Left lung (tissue), 10 donors: ENCODE measurements around the gene CPEB4. TPM values are rescaled to one million over a fixed set of nuclear protein-coding genes. Genes with fewer than 3 reads are reported as not detected.

ENCODE experiments used
- ATAC-seq: fragments of 200-7000 bp; cut with Tn5 transposase; one replicate; pipeline ENCODE4 v1.9.1; 2020; ENCODE audit warnings: moderate library complexity
- DNase-seq, 4 donors: peaks; one replicate each; pipeline ENCODE4 v3.0.0-alpha.2; 2013 to 2020
- H3K27ac ChIP-seq, 2 donors: fragments of 200-600 bp; sonication (generic) in 1 of 2; one replicate each; pipeline versions ENCODE4 v1.5.0 to v1.8.0; 2020 to 2021
- H3K27me3 ChIP-seq, 2 donors: fragments of 200-600 bp; sonication (generic) in 1 of 2; one replicate each; pipeline versions ENCODE4 v1.5.0 to v1.8.0; 2020 to 2021
- H3K36me3 ChIP-seq, 2 donors: fragments of 200-600 bp; sonication (generic) in 1 of 2; one replicate each; pipeline versions ENCODE4 v1.5.0 to v1.8.0; 2020 to 2021
- H3K4me1 ChIP-seq, 2 donors: fragments of 200-600 bp; one replicate each; pipeline ENCODE4 v1.8.0; 2021
- H3K4me3 ChIP-seq, 2 donors: fragments of 200-600 bp; sonication (generic) in 1 of 2; one replicate each; pipeline versions ENCODE4 v1.5.0 to v1.8.0; 2020 to 2021; ENCODE audit warnings: mild to moderate bottlenecking in 1 of 2
- H3K9me3 ChIP-seq, 2 donors: fragments of 200-600 bp; sonication (generic) in 1 of 2; one replicate each; pipeline versions ENCODE4 v1.5.0 to v1.8.0; 2020 to 2021
- CTCF ChIP-seq, 2 donors: fragments of 200-600 bp; sonication (generic) in 1 of 2; IDR thresholded peaks; one replicate each; pipeline versions ENCODE4 v1.5.0 to v1.8.0; 2021; ENCODE audit warnings: antibody characterized with exemption in 2 of 2
- intact Hi-C, 2 donors: fragments of 100-400 bp; cut with DNase I; formaldehyde crosslinking; loops; one replicate each; pipeline versions ENCODE4 v1.11.2 to v1.14.2; 2022
- polyA plus RNA-seq, 6 donors: library from polyadenylated mRNA; unstranded; fragments of 120-200 nt; gene quantifications; one replicate each; pipeline ENCODE4 v1.2.1, GENCODE V29; 2013; ENCODE audit not compliant: insufficient read length in 6 of 6
- total RNA-seq, 2 donors: library from RNA; stranded (reverse); fragmentation: NEBNext Ultra II Directional; extraction: Animal tissue kit (Norgen Biotek cat#: 25700); gene quantifications; one replicate each; pipeline ENCODE4 v1.2.1, GENCODE V29; 2021
- donor health status: DM: no; HTN: yes; CAD: no.
- donor health status: DM: no; HTN: no; CAD: no.

CPEB4 gene
- total and polyA plus RNA-seq, 8 donors: 16.3 to 59.6 (median 18.0) TPM

GRCh38 chr5:173849908-173850307, 38.2 kb upstream of the CPEB4 start:
- Histone ChIP-seq H3K27me3 (no peaks in the 10 kb centered on the region), H3K36me3 (no peaks in the 10 kb centered on the region), H3K9me3 (peaks cover 0 to 10% of the 10 kb centered on the region in 2 donors), H3K4me3 (no peak overlapping the region), H3K27ac (no peak overlapping the region), H3K4me1 (peaks cover 0 to 10% of the 10 kb centered on the region in 2 donors)
- no peak for ATAC-seq
- DNase-seq: no peak
- intact Hi-C loops: no loop called here
- no peak for TF ChIP-seq CTCF (IDR thresholded peaks at IDR 0.05)

DNA sequence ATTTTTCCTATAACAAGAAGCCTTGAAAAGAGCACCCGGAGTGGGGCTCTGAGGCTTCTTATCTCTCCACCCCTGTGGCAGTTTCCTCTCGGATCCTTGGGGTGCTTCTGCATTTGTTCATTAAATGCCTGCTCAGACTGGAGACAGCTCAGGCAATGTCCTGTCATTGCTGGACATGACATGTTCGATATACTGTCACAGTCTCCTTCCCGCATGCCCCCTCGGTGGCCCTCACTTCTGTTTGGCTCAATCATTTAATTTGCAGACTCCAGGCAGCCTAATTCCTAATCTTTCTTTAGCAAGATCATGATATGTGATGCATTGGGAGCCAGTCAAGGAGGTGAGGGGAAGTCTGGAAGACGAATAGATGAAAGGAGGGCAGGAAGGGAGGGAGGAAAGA, 37.5 kb upstream of the CPEB4 start:
- no peaks in the 10 kb centered on the region for H3K36me3 ChIP-seq
- intact Hi-C loops: no loop called here
- ATAC-seq (no peak), DNase-seq (no peak)
- peaks cover 0 to 10% of the 10 kb centered on the region in 2 donors for H3K4me1 ChIP-seq
- no peak overlapping the region for H3K27ac ChIP-seq
- H3K9me3 ChIP-seq: peaks cover 0 to 10% of the 10 kb centered on the region in 2 donors
- no peak for TF ChIP-seq CTCF (IDR thresholded peaks at IDR 0.05)
- H3K4me3 ChIP-seq: no peak overlapping the region
- H3K27me3 ChIP-seq: no peaks in the 10 kb centered on the region

DNA sequence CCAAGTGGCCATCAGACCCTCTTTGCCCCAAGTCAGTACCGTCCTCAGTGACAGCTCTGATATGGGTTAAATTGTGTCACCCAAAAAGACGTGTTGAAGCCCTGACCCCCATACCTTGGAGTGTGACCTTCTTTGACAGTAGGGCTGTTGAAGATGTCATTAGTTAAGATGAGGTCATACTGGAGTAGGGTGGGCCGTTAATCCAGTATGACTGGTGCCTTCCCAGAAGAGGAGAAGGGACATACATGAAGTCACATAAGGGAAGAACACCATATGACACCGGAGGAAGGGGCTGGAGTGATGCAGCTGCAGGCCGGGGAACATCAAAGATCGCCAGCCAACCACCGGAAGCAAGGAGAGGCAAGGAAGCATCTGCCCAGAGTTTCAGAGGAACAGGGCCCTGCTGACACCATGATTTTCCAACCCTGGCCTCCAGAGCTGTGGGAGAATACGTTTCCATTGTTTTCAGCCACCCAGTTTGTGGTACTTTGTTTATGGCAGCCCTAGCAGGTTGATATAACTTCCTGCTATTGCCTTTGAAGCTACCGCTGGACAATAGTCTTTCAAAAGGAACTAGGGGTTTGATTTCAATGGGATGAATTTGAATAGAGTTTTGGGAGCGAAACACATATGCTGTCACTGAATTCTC, 36.4 kb upstream of the CPEB4 start:
- DNase-seq (peak in 1 of 4 donors; percentile 27), ATAC-seq (no peak)
- intact Hi-C loops: no loop called here
- H3K4me1 ChIP-seq: peaks cover 0 to 10% of the 10 kb centered on the region in 2 donors
- no peak overlapping the region for H3K4me3 ChIP-seq
- no peak for TF ChIP-seq CTCF (IDR thresholded peaks at IDR 0.05)
- H3K9me3 ChIP-seq: peaks cover 0 to 10% of the 10 kb centered on the region in 2 donors
- H3K27ac ChIP-seq: no peak overlapping the region
- no peaks in the 10 kb centered on the region for H3K27me3 ChIP-seq
- H3K36me3 ChIP-seq: no peaks in the 10 kb centered on the region

DNA sequence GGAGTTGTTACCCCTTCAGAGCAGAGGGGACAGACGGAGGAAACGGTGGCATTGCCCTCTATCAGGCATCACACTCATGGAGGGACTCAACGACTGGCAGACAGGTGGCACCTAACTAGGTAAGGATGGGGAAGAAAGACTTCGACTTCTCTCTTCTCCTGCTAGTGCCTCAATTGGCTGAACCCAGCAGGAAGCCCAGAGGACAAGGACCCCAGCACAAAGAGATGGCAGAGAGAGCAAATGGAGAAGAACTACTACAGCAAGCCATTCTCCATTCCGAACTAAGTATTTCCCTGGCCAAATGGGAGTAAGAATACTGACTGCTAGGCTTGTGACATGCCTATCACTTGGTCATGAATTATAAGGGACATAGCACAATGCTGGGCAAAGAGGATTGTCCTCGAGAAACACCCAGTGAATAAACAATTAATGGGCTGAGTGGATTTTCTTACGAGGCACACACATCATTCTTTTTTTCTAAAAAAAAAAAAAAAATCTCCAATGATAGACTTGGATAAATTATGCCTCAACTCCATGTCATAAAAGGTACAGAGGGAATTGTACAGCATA, 35.3 kb upstream of the CPEB4 start:
- intact Hi-C loops: no loop called here
- H3K4me3 ChIP-seq: no peak overlapping the region
- DNase-seq (no peak), ATAC-seq (no peak)
- H3K4me1 ChIP-seq: peaks cover 0 to 10% of the 10 kb centered on the region in 2 donors
- H3K9me3 ChIP-seq: peaks cover 0 to 10% of the 10 kb centered on the region in 2 donors
- H3K27ac ChIP-seq: no peak overlapping the region
- no peak for TF ChIP-seq CTCF (IDR thresholded peaks at IDR 0.05)
- no peaks in the 10 kb centered on the region for H3K27me3 ChIP-seq
- H3K36me3 ChIP-seq: no peaks in the 10 kb centered on the region

DNA sequence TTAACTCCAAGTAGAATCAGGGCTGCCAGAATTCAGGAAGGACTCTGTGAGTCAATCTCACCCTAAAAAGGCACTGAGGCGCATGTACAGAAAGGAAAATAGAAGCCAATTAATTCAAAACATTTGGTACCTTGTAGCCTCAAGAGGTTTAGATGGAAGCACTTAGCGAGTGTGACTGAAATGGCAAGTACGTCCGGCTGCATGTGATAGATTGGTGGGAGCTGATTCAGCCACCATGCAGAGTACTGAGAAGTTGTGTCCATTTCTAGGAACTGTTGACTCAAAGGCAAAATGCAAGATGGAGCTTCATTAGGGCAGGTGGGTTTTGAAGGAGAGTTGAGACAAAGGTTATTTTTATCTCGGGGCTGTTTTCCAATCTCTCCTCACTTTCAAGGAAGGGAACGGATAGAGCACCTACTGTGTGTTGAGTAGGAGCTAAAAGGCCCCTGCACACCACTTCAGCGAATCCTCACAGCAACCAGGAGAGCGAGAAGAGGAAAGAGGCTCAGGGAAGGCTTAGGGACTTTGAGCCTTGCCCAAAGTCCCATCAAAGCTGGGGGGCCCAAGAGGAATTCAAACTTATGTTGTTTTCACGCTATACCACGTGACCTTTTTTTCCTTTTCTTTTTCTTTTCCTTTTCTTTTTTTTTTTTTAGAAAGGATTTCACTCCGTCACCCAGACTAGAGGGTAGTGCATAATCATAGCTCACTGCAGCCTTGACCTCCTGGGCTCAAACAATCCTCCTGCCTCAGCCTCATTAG, 34.6 kb upstream of the CPEB4 start:
- ATAC-seq (no peak), DNase-seq (no peak)
- no peaks in the 10 kb centered on the region for H3K36me3 ChIP-seq
- H3K27ac ChIP-seq: no peak overlapping the region
- TF ChIP-seq CTCF (IDR thresholded peaks at IDR 0.05): no peak
- no peak overlapping the region for H3K4me3 ChIP-seq
- H3K9me3 ChIP-seq: peaks cover 0 to 10% of the 10 kb centered on the region in 2 donors
- peaks cover 0 to 11% of the 10 kb centered on the region in 2 donors for H3K4me1 ChIP-seq
- intact Hi-C loops: no loop called here
- H3K27me3 ChIP-seq: no peaks in the 10 kb centered on the region
